Heart left ventricle (tissue), 16 donors: ENCODE results near the gene OR52E6. TPM values are rescaled to one million over a fixed set of nuclear protein-coding genes. Genes with fewer than 3 reads are reported as not detected.

Experiments used
- ATAC-seq, 4 donors: fragments of 200-7000 bp; cut with Tn5 transposase; one replicate each; pipeline ENCODE4 v1.9.1; 2020 to 2022; ENCODE audit warnings: moderate library complexity in 4 of 4, mild to moderate bottlenecking in 3 of 4, moderate number of reproducible peaks in 1 of 4
- DNase-seq, 5 donors: peaks; one replicate each; pipeline ENCODE4 v3.0.0-alpha.2; 2020
- H3K27ac ChIP-seq, 12 donors: fragments of 200-600 bp; sonication (generic) in 4 of 12; one replicate each; pipeline versions ENCODE4 v1.5.0 to v1.8.0; 2016 to 2022; ENCODE audit warnings: mild to moderate bottlenecking in 2 of 12
- H3K27me3 ChIP-seq, 9 donors: fragments of 200-600 bp; sonication (generic) in 2 of 9; one replicate each; pipeline versions ENCODE4 v1.5.1 to v1.8.0; 2016 to 2022; ENCODE audit warnings: mild to moderate bottlenecking in 3 of 9
- H3K36me3 ChIP-seq, 9 donors: fragments of 200-600 bp; sonication (generic) in 2 of 9; one replicate each; pipeline versions ENCODE4 v1.5.0 to v1.8.0; 2018 to 2022; ENCODE audit warnings: mild to moderate bottlenecking in 2 of 9
- H3K4me1 ChIP-seq, 12 donors: fragments of 200-600 bp; sonication (generic) in 4 of 12; one replicate each; pipeline versions ENCODE4 v1.5.0 to v1.8.0; 2016 to 2022; ENCODE audit warnings: mild to moderate bottlenecking in 3 of 12
- H3K4me3 ChIP-seq, 12 donors: fragments of 200-600 bp; sonication (generic) in 4 of 12; one replicate each; pipeline versions ENCODE4 v1.5.0 to v1.8.0; 2017 to 2022; ENCODE audit warnings: mild to moderate bottlenecking in 9 of 12, moderate library complexity in 4 of 12
- H3K9me3 ChIP-seq, 12 donors: fragments of 200-600 bp; sonication (generic) in 4 of 12; one replicate each; pipeline versions ENCODE4 v1.5.0 to v1.8.0; 2016 to 2022; ENCODE audit warnings: mild to moderate bottlenecking in 1 of 12
- CTCF ChIP-seq, 12 donors: fragments of 200-600 bp; sonication (generic) in 4 of 12; IDR thresholded peaks; one replicate each; pipeline versions ENCODE4 v1.5.0 to v1.8.0; 2018 to 2022; ENCODE audit warnings: antibody characterized with exemption in 12 of 12, mild to moderate bottlenecking in 5 of 12
- POLR2A ChIP-seq, 2 donors: fragments of 450-650 bp; IDR thresholded peaks; one replicate each; pipeline ENCODE4 v1.6.1; 2017; ENCODE audit warnings: antibody characterized with exemption in 2 of 2, mild to moderate bottlenecking in 2 of 2, moderate library complexity in 2 of 2
- WGBS, 4 donors: extraction: QIAGEN DNeasy Blood & Tissue Kit in 2 of 4; methylation state at CpG; one replicate each; pipeline versions ENCODE4 v1.1.5 to v1.1.7; 2013 to 2018; 5-methylcytosine and 5-hydroxymethylcytosine counted together
- intact Hi-C, 10 donors: fragments of 100-400 bp; cut with DNase I; formaldehyde crosslinking; loops; one replicate each; pipeline versions ENCODE4 v1.11.1 to v1.14.2; 2022
- long read RNA-seq, 3 donors: library from polyadenylated mRNA; unstranded; transcript quantifications; one replicate each; pipeline ENCODE4 v2.0.0, GENCODE V29; 2020 to 2021
- polyA plus RNA-seq, 2 donors: library from polyadenylated mRNA; stranded (reverse); fragments of 200-250 nt; gene quantifications; one replicate each; pipeline ENCODE4 v1.2.3, GENCODE V29; 2013
- total RNA-seq, 9 donors: library from RNA; depleted of rRNA in 2 of 9; stranded (reverse); fragments of >200 nt in 2 of 9; fragmentation: NEBNext Ultra II Directional in 3 of 9; extraction: Animal tissue kit (Norgen Biotek cat#: 25700) in 3 of 9; gene quantifications; one replicate each; pipeline versions ENCODE4 v1.1.0 to v1.2.4, GENCODE V29; 2016 to 2023
- donor health status: ischemic (EF 13 %, LVEDD 7.1; RV severe dilation, severe dysfunction).
- donor health status: healthy with polysubstance abuse.
- donor health status: DM: no; HTN: yes; CAD: no.
- donor health status: DM: no; HTN: no; CAD: no.
- donor health status: ischemic (EF 25% LVEDD 6.9; RV normal size, moderate dysfunction).
- donor health status: ischemic (EF 25% LVEDD 5.7; RV mildly dilated, moderate dysfunction).
- donor health status: healthy.
- donor health status: DM: yes; HTN: yes; CAD: no.
- donor health status: ischemic (EF 35%, LVEDD 5.7; RV mildly dilated, moderate dysfunction).
- donor health status: nonischemic (EF 11% LVEDD 7.7; RV severe dilation, severe dysfunction).
- donor health status: DM: yes; HTN: yes; CAD: no.
- donor health status: PGD.
- donor health status: ischemic (EF 29% LVEDD 5.4; RV normal size, mild dysfunction).
- donor health status: nonischemic (EF 23%, LVEDD 6.1; RV moderate dilation, normal function).

The OR52E6 gene
- total RNA-seq = not detected
- polyA plus RNA-seq = not detected
- long read RNA-seq, donor 1 = 0 reads
- long read RNA-seq, donor 2 = 0 reads
- long read RNA-seq, donor 3 = 0 reads

- ATAC-seq = no peak
- no peak within 1 kb of the TSS for H3K4me3 ChIP-seq
- intact Hi-C loops = no loop called here
These were observed at the start of gene OR52E6 for GRCh38 chr11:5841797-5842196. Gene OR52E6, minus strand, starts transcription at chr11:5841897. Its CDS starts 0 bp downstream, at chr11:5841897.

GRCh38 chr11:5891216-5891800 is 49.6 kb upstream of the OR52E6 start:
- WGBS, 4 donors = 57 to 64% (median 59%) methylated on average over 4 of the region's 4 CpGs
- intact Hi-C loops = no loop called here

More at GRCh38 chr11:5841797-5842196, at the start of gene OR52E6:
- no peak for TF ChIP-seq POLR2A (IDR thresholded peaks at IDR 0.05)
- no peak for TF ChIP-seq CTCF (IDR thresholded peaks at IDR 0.05)
- H3K27ac ChIP-seq = no peak within 1 kb of the TSS
- H3K9me3 ChIP-seq = no peaks in the 10 kb centered on the region
- H3K27me3 ChIP-seq = no peaks in the 10 kb centered on the region
- no peak for DNase-seq
- H3K4me1 ChIP-seq = no peaks in the 10 kb centered on the region
- no peaks in the 10 kb centered on the region for H3K36me3 ChIP-seq
- WGBS, 4 donors = 0 to 77% (median 50%) methylated on average over 1 of the region's 1 CpG

GRCh38 chr11:5887661-5888060 is 46.0 kb upstream of the OR52E6 start:
- 50 to 54% (median 52%) methylated on average over 1 of the region's 1 CpG for WGBS, 4 donors
- Histone ChIP-seq H3K4me1 (no peaks in the 10 kb centered on the region), H3K4me3 (no peak overlapping the region), H3K27me3 (no peaks in the 10 kb centered on the region), H3K27ac (no peak overlapping the region), H3K9me3 (no peaks in the 10 kb centered on the region), H3K36me3 (no peaks in the 10 kb centered on the region)
- no peak for TF ChIP-seq CTCF (IDR thresholded peaks at IDR 0.05)
- no peak for TF ChIP-seq POLR2A (IDR thresholded peaks at IDR 0.05)
- DNase-seq (no peak), ATAC-seq (no peak)
- intact Hi-C loops = no loop called here

More at GRCh38 chr11:5891216-5891800, 49.6 kb upstream of the OR52E6 start:
- H3K4me1 ChIP-seq = no peaks in the 10 kb centered on the region
- no peaks in the 10 kb centered on the region for H3K9me3 ChIP-seq
- DNase-seq (no peak), ATAC-seq (no peak)
- no peak overlapping the region for H3K27ac ChIP-seq
- TF ChIP-seq POLR2A (IDR thresholded peaks at IDR 0.05) (no peak), CTCF (IDR thresholded peaks at IDR 0.05) (peak in 11 of 12 donors; percentile 14 to 61 (median 47))
- H3K4me3 ChIP-seq = no peak overlapping the region
- no peaks in the 10 kb centered on the region for H3K27me3 ChIP-seq
- H3K36me3 ChIP-seq = no peaks in the 10 kb centered on the region

GRCh38 chr11:5887172-5887571 is 45.5 kb upstream of the OR52E6 start:
- DNase-seq = no peak
- Histone ChIP-seq H3K36me3 (no peaks in the 10 kb centered on the region), H3K4me1 (no peaks in the 10 kb centered on the region), H3K27me3 (no peaks in the 10 kb centered on the region), H3K27ac (no peak overlapping the region), H3K9me3 (no peaks in the 10 kb centered on the region), H3K4me3 (no peak overlapping the region)
- TF ChIP-seq CTCF (IDR thresholded peaks at IDR 0.05) = no peak
- no peak for TF ChIP-seq POLR2A (IDR thresholded peaks at IDR 0.05)
- no peak for ATAC-seq
- 57 to 70% (median 61%) methylated on average over 3 of the region's 3 CpGs for WGBS, 4 donors
- intact Hi-C loops = no loop called here
